Stimulated activated CD4-positive, alpha-beta T cell treated with anti-CD3 and anti-CD28 coated beads, Interleukin-2, amount 100 ng/mL, for 24 hours (primary cell): Measurements from ENCODE around the gene PPP1R12B.
"Not testable (repeated sequence)": the region's sequence is repeated elsewhere in the genome, so short reads cannot be mapped to it uniquely, and the experiment has no call there.

Source experiments
- DNase-seq, 2 donors: peaks; one replicate each; pipeline ENCODE4 v3.0.0-alpha.2; 2020

The PPP1R12B gene

DNA sequence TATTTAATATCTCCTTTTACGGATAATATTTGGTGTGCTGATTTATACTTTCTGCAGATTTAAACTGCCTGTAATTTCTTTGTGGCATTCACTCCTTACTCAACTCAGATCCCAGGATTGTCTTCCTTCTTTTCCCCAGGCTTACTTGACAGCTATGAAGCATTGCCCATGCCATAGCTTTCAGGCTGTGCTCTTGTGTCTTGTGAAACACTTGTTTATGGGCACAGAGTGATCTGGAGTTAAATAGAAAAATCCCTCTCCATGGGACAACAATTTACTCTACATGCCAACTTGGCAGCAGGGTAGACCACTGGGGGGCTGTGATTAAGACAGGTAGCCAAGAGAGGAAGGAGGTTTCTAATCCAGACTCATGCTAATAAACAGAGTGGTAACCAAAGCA, 57.4 kb downstream of the PPP1R12B start:
- no peak for DNase-seq

DNA sequence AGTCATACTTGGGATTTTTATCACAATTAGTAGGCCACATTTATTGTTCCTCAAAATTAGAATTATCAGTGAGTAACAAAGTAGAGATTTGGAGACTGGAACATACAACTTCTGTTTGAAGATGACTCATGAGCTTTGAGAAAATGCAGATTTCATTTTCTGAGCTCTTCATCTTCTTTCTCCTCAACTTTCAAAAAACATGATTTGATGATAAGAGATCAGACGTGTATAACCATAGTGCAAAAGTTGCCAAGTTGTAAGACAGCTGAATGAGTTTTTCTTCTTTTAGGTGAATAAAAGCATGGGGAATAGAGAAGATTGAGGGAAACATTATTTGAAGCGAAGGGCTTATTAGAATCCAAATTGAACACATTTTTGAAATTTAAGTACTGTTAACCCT, 58.4 kb downstream of the PPP1R12B start:
- not testable (repeated sequence) for DNase-seq

DNA sequence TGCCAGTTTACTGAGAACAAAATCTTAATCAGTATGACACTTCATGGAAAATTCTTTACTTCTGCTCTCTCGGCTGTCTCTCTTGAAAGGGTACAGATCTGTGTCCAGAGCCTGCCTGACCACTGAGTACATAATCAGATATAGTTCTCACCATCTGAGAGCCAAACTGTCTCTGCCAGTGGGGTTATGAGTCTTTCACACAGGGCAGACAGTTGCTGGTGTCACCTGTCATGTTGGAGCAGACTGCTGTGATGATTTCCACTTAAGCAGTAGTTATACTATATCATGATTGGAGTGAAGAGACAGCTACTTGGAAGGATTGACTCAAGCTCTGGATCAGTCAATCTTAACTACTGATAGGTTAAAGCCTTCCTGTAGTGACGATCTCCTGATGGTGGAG, 58.9 kb downstream of the PPP1R12B start:
- DNase-seq, result not testable (repeated sequence)

DNA sequence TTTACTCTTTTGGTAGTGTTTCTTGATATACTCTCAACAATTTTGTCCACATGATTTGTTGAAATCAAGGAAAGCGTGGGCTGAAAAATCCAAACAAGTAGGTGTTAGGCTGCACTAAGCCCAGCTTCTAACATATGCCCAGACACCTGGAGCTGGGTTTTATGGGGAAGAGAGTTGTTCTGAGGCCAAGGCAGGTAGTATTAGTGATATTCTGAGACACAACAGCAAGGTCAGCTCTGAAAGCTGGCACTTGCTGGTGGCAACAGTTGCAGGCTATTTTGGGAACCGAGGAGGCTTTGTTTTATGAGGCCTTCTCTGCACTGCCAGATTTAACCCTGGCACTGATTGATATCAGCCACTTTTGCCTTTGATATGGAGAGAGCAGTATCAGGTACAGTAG, 61.8 kb downstream of the PPP1R12B start:
- not testable (repeated sequence) for DNase-seq

DNA sequence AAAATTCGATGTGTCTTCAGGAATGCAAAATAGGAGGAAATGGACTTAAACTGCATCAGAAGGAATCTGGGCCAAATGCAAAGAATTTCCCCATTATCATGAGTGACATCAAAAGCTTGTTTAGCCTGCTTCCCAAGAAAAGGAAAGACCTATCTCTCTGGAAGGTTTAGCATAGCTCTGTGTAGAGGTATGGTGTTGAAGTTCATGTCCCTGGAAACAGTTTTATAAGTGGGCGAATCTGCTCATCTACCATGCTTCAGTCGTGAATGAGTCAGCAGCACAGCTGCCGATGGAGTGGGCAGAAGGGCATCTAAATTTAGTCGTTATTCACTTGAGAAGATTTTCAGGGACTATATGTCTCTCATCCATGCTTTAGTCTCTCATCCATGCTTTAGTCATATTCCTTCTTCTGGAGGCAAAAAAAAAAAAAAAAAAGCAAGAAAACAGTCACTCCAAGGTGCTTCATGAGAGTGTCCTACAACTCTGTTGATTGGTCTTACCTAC, 62.4 kb downstream of the PPP1R12B start:
- not testable (repeated sequence) for DNase-seq

DNA sequence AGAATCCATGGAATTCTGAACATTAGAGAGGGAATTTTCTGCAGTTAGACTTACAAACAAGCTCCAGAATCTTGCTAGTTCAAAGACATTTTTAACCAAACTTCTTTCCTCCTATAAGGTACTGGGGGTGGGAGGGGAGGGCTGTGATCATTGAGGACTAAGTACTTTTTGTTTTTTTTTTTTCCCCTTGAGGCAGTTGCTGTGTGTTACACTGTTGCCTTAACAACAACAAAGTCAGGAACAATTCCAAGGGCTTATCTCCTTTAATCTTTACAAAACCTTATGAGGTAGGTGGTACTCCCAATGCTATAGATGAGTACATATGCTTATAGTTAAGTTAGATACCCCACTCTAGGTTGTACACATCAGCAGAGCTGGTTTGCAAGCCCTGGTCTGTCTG, 62.9 kb downstream of the PPP1R12B start:
- no peak for DNase-seq

DNA sequence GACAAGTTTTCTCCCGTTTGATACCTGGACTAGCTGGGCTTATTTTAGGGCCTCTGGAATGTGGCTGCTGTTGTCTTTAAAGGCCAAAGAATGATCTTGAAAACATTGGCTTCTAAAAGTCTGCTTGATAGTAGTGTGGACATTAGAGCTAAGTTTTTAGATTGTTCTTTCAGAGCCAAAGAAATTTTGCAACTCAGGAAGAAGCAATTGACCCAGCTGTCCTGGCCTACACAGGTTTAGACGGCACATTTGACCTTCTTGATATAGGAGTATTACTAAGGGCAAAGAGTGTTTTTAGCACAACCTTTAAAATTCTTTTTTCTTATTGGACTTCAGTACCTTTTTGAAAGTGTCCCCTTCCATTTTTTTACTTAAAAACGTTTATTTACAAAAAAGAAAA, 63.9 kb downstream of the PPP1R12B start:
- not testable (repeated sequence) for DNase-seq

DNA sequence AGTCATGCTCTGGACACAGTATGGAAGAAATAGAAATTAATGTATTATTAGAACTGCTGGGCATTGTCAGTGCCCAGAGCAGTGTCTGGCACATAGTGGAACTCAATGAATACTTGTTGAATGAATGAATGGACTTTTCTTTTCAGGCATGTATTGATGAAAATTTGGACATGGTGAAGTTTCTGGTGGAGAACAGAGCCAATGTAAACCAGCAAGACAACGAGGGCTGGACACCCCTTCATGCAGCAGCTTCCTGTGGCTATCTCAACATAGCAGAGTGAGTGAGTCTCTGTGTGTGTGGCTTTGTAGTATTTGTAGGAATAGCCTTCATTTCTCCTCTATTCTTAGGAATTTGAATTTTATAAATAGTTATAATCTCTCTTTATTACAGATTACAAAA, 68.1 kb downstream of the PPP1R12B start:
- no peak for DNase-seq

DNA sequence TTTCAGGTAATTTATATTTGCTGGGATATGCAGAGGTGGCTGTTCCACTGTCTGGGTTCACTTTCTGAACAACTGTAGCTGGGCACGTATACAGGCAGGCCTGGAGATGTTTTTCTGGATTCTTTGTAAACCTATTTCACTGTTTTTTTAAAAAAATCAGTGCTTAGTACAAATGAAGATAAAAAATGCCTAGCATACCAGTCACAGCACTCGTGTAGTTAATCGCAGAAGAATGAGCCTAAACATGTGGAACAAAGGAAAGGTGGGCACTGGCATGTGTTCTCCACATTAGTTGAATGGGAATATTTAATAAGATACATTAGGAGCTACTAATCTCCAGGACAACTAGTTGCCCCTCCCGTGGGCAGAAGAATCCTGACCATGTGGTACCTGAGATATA, 68.6 kb downstream of the PPP1R12B start:
- not testable (repeated sequence) for DNase-seq

DNA sequence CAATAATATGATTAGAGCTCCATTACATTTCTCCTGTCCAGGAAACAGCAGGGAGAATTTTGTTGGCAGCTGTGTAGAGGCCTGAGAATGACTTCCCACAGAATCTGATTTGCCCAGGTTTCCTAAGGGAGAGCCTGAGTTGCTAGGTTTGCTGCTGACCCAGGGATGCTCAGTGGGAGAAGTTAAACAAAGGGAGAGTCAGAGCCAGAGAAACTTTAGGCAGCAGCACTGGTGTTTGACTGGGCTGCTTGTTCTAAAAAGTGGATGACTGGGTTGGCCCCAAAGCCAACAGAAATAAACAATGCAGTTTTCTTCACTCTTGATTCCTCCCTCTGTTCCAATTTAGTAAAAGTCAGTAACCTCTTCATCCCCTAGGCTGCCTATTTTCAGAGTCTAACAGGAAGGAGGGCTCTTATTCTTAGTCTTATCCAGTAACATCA, 69.3 kb downstream of the PPP1R12B start:
- DNase-seq, result not testable (repeated sequence)

DNA sequence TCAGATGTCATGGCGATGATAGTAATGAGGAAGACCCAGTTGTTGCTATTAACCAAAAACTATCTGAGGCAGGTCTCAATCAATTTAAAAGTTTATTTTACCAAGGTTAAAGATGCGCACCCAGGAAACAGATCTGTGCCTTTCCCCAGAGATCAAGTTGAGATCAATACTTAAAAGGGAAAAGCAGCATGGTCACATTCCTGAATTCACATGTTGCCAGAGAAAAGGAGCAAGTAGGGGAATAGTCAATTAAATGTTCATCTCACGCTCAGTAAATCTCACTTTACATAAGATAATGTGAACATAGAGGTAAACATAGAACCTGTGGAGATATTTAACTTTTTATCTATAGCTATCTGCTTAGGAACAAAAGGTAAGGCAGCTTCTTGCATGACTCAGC, 71.2 kb downstream of the PPP1R12B start:
- not testable (repeated sequence) for DNase-seq

DNA sequence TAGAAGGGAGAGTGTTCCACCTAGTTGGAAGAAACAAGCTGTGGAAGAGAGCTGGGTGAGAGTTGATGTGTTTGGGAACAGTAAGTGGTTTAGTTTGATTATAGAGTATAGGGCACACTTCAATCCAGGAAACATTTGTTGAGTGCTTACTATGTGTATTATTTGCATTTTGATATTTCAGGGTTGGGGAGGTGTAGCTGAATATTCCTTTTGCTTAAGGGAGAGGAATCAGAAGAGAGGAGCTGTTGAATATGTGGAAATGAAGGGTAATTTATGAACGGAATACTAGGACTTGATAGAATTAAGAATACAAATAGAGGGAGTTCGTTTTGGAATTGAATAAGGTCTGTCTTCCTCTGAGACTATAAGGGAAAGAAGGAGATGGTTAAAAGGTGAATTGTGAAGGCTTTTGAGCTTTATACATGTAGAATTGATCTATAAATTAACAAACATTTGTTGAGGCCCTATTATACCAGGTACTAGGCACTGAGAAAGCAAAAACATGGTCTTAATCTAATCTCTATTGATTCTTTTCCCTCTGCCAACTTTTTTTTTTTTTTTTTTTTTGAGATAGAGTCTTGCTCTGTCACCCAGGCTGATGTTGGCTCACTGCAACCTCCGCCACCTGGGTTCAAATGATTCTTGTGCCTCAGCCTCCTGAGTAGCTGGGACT, 72.1 kb downstream of the PPP1R12B start:
- DNase-seq, result not testable (repeated sequence)

DNA sequence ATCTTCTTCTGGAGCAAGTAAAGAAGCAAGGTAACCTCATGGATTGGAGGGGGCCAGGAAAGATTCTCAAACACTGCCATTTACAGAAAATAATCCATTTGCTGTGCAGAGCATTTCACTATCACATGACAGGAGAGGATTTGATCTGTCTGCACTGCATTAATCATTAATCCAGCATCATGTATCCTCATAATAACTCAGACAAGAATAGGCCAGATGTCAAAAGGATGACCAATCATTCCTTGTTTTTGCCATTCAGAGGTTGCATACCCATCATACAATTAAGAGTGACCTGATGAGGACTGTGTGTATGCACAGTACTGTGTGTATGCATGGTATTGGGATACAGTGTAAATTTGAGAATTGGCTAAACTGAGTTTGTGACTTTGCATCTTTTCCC, 74.2 kb downstream of the PPP1R12B start:
- not testable (repeated sequence) for DNase-seq

DNA sequence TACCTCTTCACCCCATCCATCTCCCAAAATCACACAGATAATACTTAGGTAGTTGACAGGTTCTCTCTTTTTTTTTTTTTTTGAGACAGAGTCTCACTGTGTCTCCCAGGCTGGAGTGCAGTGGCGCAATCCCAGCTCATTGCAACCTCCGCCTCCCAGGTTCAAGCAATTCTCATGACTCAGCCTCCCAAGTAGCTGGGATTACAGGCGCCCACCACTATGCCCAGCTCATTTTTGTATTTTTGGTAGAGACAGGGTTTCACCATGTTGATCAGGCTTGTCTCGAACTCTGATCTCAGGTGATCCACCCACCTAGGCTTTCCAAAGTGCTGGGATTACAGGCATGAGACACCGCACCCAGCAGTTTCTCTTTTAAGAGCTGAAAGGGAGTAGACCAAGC, 75.8 kb downstream of the PPP1R12B start:
- not testable (repeated sequence) for DNase-seq

DNA sequence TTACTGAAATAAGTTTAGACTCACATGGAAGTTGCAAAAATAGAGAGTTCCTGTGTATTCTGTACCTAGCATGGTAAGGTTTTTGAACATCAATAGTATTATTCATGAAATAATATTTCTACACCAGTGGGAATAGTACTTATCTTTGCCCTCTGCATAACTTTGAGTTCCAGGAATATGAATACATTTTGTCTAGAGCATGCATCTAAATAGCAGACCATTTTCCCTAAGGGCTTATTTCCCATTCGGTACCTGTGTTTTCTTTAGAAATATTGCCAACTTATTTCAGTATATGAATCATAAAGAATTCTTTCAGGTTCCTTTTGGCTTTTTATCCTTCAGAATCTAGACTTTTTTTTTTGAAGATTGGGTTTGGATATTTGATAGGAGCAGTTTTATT, 81.6 kb downstream of the PPP1R12B start:
- not testable (repeated sequence) for DNase-seq

DNA sequence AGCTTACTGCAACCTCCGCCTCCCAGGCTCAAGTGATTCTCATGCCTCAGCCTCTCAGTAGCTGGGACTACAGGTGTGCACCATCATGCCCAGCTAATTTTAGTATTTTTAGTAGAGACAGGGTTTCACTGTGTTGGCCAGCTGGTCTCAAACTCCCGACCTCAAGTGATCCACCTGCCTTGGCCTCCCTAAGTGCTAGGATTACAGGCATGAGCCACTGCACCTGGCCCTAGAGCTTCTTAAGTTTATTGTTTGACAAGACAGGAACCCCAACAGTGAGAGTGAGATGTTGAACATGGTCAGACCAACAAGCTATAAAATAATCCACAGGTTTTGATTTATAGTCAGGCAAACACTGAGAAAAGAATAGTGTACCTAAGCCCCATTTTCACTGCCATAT, 83.8 kb downstream of the PPP1R12B start:
- DNase-seq, result not testable (repeated sequence)

DNA sequence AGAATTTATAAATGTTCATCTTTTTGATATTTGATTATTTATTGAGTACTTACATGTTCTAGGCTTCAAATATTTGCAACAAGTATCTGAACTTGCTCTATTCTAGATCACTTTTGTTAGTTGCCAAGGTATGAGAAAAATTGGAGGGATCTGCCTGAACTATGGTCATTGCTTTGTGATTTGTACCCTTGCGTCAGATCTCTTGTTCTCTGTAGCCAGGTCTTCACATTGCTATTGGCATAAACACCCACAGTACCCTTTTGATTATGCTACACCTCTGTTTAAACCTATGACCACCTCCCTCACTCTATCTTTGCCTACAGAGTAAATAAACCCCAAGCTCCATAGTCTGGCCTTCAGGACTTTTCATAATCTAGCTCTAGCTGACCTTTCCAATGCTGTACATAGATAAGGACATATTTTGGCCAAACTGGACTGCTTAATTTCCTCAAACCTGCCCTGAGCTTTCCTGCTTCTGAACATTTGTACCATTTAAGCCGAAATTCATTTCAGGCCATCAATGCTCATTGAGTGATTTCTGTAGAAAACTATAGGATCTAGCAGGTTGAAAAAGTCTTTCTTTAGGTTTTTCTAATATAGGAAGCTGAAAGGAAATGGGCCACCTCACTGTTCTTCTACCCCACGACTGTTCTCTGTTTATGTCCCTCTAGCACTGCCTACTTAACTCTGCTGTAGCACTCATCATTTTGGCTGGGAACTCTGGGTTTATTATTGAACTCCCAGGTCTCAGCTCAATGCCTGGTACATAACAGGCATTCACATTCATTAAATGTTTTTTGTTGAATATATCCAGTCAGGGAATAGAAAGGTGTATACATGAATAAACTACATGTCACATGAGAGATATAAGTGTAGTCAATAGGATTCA, 84.9 kb downstream of the PPP1R12B start:
- DNase-seq, result no peak

DNA sequence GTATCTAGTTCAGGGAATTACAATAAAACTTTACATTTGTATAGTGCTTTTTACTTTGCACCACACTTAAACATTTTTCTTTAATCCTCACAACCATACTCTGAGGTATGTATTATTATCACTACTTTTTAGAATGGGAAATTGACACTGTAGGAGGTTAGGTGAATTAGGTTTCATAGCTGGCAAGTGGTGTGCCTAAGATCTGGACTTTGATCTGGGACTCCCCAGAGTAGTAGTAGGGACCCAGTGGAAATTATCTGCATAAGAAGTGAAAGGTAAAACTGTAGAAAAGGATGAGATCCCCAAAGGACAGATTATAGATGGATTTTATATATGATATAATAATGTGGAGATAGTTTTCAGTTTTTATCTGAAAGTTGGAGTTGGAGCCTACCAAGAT, 85.6 kb downstream of the PPP1R12B start:
- no peak for DNase-seq

DNA sequence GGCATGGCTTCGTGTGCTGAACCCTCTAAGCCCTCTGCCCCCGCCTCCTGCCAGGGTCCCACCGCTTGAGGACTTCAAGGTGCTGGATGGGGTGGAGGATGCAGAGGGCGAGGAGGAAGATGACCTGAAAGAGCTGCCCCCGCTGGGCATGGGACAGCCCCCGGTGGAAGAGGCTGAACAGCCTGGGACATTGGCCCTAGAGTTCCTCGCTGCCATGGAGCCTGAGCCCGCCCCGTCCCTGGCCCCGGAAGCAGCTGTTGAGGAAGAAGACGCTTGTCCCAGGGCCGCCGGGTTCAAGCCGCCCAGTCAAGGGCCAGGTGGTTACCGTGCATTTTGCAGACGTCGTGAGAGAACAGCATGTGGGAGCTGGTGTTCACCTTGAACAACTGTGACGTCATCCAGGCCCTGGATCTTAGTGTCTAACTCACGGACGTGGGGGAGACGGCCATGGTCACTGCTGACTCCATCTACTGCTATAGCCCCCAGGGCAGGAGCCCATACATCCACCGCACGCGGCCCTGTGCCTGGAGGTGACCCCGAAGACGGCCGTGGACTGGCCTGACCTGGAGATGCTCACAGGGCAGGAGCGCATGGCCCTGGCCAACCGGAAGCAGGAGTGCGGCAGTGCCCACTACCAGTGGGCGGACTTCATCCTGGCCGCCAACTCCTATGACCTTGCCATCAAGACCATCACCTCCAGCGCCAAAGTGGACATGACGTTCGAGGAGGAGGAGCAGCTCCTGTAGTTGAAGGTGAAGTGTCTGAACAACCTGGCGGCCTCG, 90.1 kb downstream of the PPP1R12B start:
- DNase-seq, result no peak

DNA sequence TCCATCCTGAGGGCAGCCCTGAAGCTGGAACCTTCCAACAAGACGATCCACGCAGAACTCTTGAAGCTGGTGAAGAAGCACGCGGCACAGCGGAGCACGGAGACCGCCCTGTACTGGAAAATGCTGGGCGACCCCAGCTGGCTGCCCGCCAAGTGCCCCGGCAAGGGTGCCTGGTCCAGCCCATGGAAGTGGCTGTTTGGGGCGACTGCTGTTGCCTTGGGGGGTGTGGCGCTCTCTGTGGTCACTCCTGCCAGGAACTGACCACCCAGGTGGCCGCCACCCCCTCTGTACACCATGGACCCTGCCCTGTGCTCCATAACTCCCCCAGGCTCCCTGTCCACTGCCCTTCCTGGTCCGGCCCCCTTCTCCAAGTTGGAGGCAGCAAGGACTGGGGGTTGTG, 90.8 kb downstream of the PPP1R12B start:
- no peak for DNase-seq

DNA sequence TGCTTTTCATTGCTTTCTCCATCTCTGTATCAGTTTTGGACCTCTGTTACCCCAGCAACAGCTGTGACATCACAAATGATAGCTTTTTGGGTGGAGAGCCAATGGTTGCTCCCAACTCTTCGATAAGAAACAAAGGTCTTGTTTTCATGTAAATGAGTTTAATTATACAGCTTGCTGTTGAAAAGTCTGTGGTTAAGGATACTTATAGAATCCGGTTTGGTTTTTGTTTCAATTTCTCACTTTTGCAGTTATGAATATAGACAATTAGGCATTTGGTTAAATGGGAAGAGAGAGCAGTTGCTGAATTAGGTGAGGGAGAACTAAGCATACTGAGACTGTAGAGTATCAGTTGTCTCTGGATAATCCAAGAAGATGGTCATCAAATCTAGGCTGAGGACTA, 99.6 kb downstream of the PPP1R12B start:
- DNase-seq, result not testable (repeated sequence)

DNA sequence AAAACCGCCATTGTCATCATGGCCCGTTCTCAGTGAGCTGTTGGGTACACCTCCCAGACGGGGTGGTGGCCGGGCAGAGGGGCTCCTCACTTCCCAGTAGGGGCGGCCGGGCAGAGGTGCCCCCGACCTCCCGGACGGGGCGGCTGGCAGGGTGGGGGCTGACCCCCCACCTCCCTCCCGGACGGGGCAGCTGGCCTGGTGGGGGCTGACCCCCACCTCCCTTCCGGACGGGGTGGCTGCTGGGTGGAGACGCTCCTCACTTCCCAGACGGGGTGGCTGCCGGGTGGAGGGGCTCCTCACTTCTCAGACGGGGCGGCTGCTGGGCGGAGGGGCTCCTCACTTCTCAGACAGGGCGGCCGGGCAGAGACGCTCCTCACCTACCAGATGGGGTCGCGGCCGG, 103.1 kb downstream of the PPP1R12B start:
- DNase-seq, result not testable (repeated sequence)

DNA sequence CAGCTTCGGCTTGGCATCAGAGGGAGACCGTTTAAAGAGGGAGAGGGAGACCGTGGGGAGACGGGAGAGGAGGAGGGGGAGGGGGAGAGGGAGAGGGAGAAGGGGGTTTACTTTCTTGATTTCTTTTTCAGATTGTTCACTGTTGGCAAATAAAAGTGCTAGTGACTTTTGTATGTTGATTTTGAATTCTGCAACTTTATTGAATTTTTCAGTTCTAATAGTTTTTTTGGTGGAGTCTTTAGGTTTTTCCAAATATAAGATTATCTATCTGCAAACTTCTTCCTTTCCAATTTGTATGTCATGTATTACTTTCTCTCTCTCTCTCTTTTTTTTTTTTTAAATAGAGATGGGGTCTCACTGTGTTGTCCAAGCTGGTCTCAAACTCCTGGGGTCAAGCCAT, 104.0 kb downstream of the PPP1R12B start:
- no peak for DNase-seq
